NCI-H748 (cell line): Measurements from ENCODE around the gene LSM2.

Experiments
- DNase-seq: peaks from one replicate; lab custom pipeline; 2025; ENCODE audit not compliant: unreplicated experiment; lab: John Stamatoyannopoulos, UW

LSM2 gene

GRCh38 chr6:31777667-31778050 lies 29.1 kb downstream of the LSM2 start:
- no peak for DNase-seq

- DNase-seq = peak; percentile 88
Measured at GRCh38 chr6:31776989-31777666, 29.6 kb downstream of the LSM2 start, which contains the start of gene VWA7. TSS of gene VWA7 (minus strand) at chr6:31777328. CDS start at chr6:31776779, 549 bp downstream.

- peak; percentile 88 for DNase-seq
Measured at GRCh38 chr6:31776485-31776988, 30.2 kb downstream of the LSM2 start.

- no peak for DNase-seq
Measured at GRCh38 chr6:31775633-31776484, 30.9 kb downstream of the LSM2 start.

- no peak for DNase-seq
Measured at GRCh38 chr6:31775184-31775583, 31.6 kb downstream of the LSM2 start.

- DNase-seq = no peak
Measured at GRCh38 chr6:31771992-31772358, 34.8 kb downstream of the LSM2 start.

GRCh38 chr6:31770860-31771259 lies 35.9 kb downstream of the LSM2 start:
- DNase-seq = no peak

GRCh38 chr6:31769684-31770371 lies 36.9 kb downstream of the LSM2 start:
- DNase-seq = peak; percentile 80

- DNase-seq = no peak
Measured at GRCh38 chr6:31768363-31769257, 38.2 kb downstream of the LSM2 start.

- DNase-seq = no peak
Measured at GRCh38 chr6:31767096-31767645, 39.6 kb downstream of the LSM2 start.

- DNase-seq = peak; percentile 24
Measured at GRCh38 chr6:31765910-31766794, 40.6 kb downstream of the LSM2 start.

GRCh38 chr6:31765559-31765909 lies 41.2 kb downstream of the LSM2 start:
- DNase-seq = no peak

- DNase-seq = no peak
Measured at GRCh38 chr6:31764198-31764597, 42.6 kb downstream of the LSM2 start.

GRCh38 chr6:31763619-31763940 lies 43.2 kb downstream of the LSM2 start:
- DNase-seq = peak; percentile 45

GRCh38 chr6:31762878-31763618 lies 43.7 kb downstream of the LSM2 start:
- DNase-seq = no peak

GRCh38 chr6:31762356-31762755 lies 44.4 kb downstream of the LSM2 start, which contains the start of gene SAPCD1:
TSS of gene SAPCD1 (plus strand) at chr6:31762656. CDS start at chr6:31763055, 399 bp downstream.
- no peak for DNase-seq

- no peak for DNase-seq
Measured at GRCh38 chr6:31761343-31761742, 45.4 kb downstream of the LSM2 start.

GRCh38 chr6:31760790-31761189 lies 46.0 kb downstream of the LSM2 start:
- no peak for DNase-seq

GRCh38 chr6:31758281-31758680 lies 48.5 kb downstream of the LSM2 start:
- no peak for DNase-seq
